Suprapubic skin (tissue), 4 donors: ENCODE data around the gene ORAI2. TPM values are rescaled to one million over a fixed set of nuclear protein-coding genes. Genes with fewer than 3 reads are reported as not detected.

Experiments
- DNase-seq, 2 donors: peaks; one replicate each; pipeline ENCODE4 v3.0.0-alpha.2; 2019; ENCODE audit warnings: low spot score in 2 of 2
- H3K27ac ChIP-seq: fragments of 200-600 bp; sonication (generic); one replicate; pipeline ENCODE4 v1.5.1; 2019
- H3K27me3 ChIP-seq: fragments of 200-600 bp; sonication (generic); one replicate; pipeline ENCODE4 v1.5.1; 2019
- H3K36me3 ChIP-seq: fragments of 200-600 bp; sonication (generic); one replicate; pipeline ENCODE4 v1.5.1; 2019
- H3K4me1 ChIP-seq: fragments of 200-600 bp; sonication (generic); one replicate; pipeline ENCODE4 v1.5.1; 2019
- H3K4me3 ChIP-seq: fragments of 200-600 bp; sonication (generic); one replicate; pipeline ENCODE4 v1.5.1; 2019; ENCODE audit warnings: mild to moderate bottlenecking
- H3K9me3 ChIP-seq: fragments of 200-600 bp; sonication (generic); one replicate; pipeline ENCODE4 v1.5.1; 2019
- CTCF ChIP-seq, 2 donors: fragments of 200-600 bp in 1 of 2; fragments of 450-650 bp in 1 of 2; sonication (generic) in 1 of 2; IDR thresholded peaks; one replicate each; pipeline ENCODE4 v1.5.1; 2016 to 2019; ENCODE audit warnings: antibody characterized with exemption in 2 of 2, mild to moderate bottlenecking in 1 of 2, moderate library complexity in 1 of 2
- EP300 ChIP-seq: sonication (generic); formaldehyde crosslinking; IDR thresholded peaks from one replicate; pipeline ENCODE4 v1.6.1; 2017; ENCODE audit warnings: antibody characterized with exemption
- POLR2A ChIP-seq, 2 donors: fragments of 450-650 bp; IDR thresholded peaks; one replicate each; pipeline ENCODE4 v1.6.1; 2017; ENCODE audit warnings: antibody characterized with exemption in 2 of 2, mild to moderate bottlenecking in 2 of 2, moderate library complexity in 2 of 2
- POLR2AphosphoS5 ChIP-seq, 3 donors: sonication (generic); formaldehyde crosslinking; IDR thresholded peaks; one replicate each; pipeline ENCODE4 v1.6.1; 2017; ENCODE audit warnings: antibody characterized with exemption in 3 of 3
- WGBS: methylation state at CpG from one replicate; pipeline ENCODE4 v1.1.5; 2018; 5-methylcytosine and 5-hydroxymethylcytosine counted together
- total RNA-seq, 4 donors: library from RNA; depleted of rRNA; stranded (reverse); fragments of >200 nt; gene quantifications; one replicate each; pipeline ENCODE4 v1.1.0, GENCODE V29; 2016

ORAI2 gene
- total RNA-seq, 4 donors from 2014 or later, result 4.3 to 7.0 (median 5.0) TPM

GRCh38 chr7:102436118-102436517 lies 2.7 kb downstream of the ORAI2 start:
- Histone ChIP-seq H3K36me3 (peaks cover 9% of the 10 kb centered on the region), H3K4me3 (no peak overlapping the region), H3K9me3 (no peaks in the 10 kb centered on the region), H3K27me3 (no peaks in the 10 kb centered on the region), H3K27ac (no peak overlapping the region), H3K4me1 (peaks cover 31% of the 10 kb centered on the region)
- TF ChIP-seq EP300 (no peak), CTCF (IDR thresholded peaks at IDR 0.05) (no peak), POLR2A (IDR thresholded peaks at IDR 0.05) (no peak), POLR2AphosphoS5 (IDR thresholded peaks at IDR 0.05) (no peak)
- 94% methylated on average over 10 of the region's 10 CpGs for WGBS
- DNase-seq, result no peak

GRCh38 chr7:102439963-102440795 lies 6.8 kb downstream of the ORAI2 start:
- WGBS, result 62% methylated on average over 17 of the region's 17 CpGs
- Histone ChIP-seq H3K4me3 (no peak overlapping the region), H3K9me3 (no peaks in the 10 kb centered on the region), H3K4me1 (peaks cover 3% of the 10 kb centered on the region), H3K36me3 (peaks cover 9% of the 10 kb centered on the region), H3K27me3 (no peaks in the 10 kb centered on the region), H3K27ac (no peak overlapping the region)
- TF ChIP-seq CTCF (IDR thresholded peaks at IDR 0.05) (no peak), EP300 (no peak), POLR2A (IDR thresholded peaks at IDR 0.05) (no peak), POLR2AphosphoS5 (IDR thresholded peaks at IDR 0.05) (no peak)
- no peak for DNase-seq

GRCh38 chr7:102444961-102445673 lies 11.7 kb downstream of the ORAI2 start:
- Histone ChIP-seq H3K9me3 (no peaks in the 10 kb centered on the region), H3K4me3 (no peak overlapping the region), H3K4me1 (peaks cover 2% of the 10 kb centered on the region), H3K27ac (no peak overlapping the region), H3K27me3 (no peaks in the 10 kb centered on the region), H3K36me3 (peaks cover 21% of the 10 kb centered on the region)
- no peak for DNase-seq
- TF ChIP-seq POLR2AphosphoS5 (IDR thresholded peaks at IDR 0.05) (no peak), CTCF (IDR thresholded peaks at IDR 0.05) (no peak), EP300 (no peak), POLR2A (IDR thresholded peaks at IDR 0.05) (no peak)
- whole genome bisulfite sequencing, result 92% methylated on average over 17 of the region's 17 CpGs

- H3K36me3 ChIP-seq, result peaks cover 17% of the 10 kb centered on the region
- DNase-seq, result no peak
- no peaks in the 10 kb centered on the region for H3K4me1 ChIP-seq
- 44% methylated on average over 2 of the region's 2 CpGs for WGBS
- TF ChIP-seq POLR2AphosphoS5 (IDR thresholded peaks at IDR 0.05), result no peak
- H3K27me3 ChIP-seq, result no peaks in the 10 kb centered on the region
- H3K4me3 ChIP-seq, result no peak overlapping the region
- no peaks in the 10 kb centered on the region for H3K9me3 ChIP-seq
- H3K27ac ChIP-seq, result no peak overlapping the region
These were observed 12.3 kb downstream of the ORAI2 start for GRCh38 chr7:102445674-102446071.

GRCh38 chr7:102446387-102447156 lies 13.2 kb downstream of the ORAI2 start:
- WGBS, result 97% methylated on average over 37 of the region's 41 CpGs
- Histone ChIP-seq H3K36me3 (peaks cover 17% of the 10 kb centered on the region), H3K4me1 (peaks cover 1% of the 10 kb centered on the region)

More at GRCh38 chr7:102446387-102447156, 13.2 kb downstream of the ORAI2 start:
- H3K9me3 ChIP-seq, result no peaks in the 10 kb centered on the region
- no peak for DNase-seq
- TF ChIP-seq CTCF (IDR thresholded peaks at IDR 0.05), result no peak
- no peak for TF ChIP-seq POLR2AphosphoS5 (IDR thresholded peaks at IDR 0.05)
- TF ChIP-seq POLR2A (IDR thresholded peaks at IDR 0.05), result no peak
- TF ChIP-seq EP300, result no peak
- H3K27me3 ChIP-seq, result no peaks in the 10 kb centered on the region
- no peak overlapping the region for H3K27ac ChIP-seq
- H3K4me3 ChIP-seq, result no peak overlapping the region
